Ascending aorta (tissue), 2 donors: ENCODE results near the gene TXNDC16. TPM values are rescaled to one million over a fixed set of nuclear protein-coding genes. Genes with fewer than 3 reads are reported as not detected.

Source experiments
- DNase-seq, 2 donors: peaks; one replicate each; pipeline ENCODE4 v3.0.0-alpha.2; 2019; ENCODE audit warnings: low spot score in 2 of 2
- H3K27ac ChIP-seq, 2 donors: fragments of 200-600 bp; sonication (generic); one replicate each; pipeline ENCODE4 v1.5.1; 2016 to 2017; ENCODE audit warnings: mild to moderate bottlenecking in 1 of 2
- H3K27me3 ChIP-seq: fragments of 200-600 bp; sonication (generic); one replicate; pipeline ENCODE4 v1.5.1; 2017
- H3K36me3 ChIP-seq, 2 donors: fragments of 200-600 bp; sonication (generic); one replicate each; pipeline ENCODE4 v1.5.1; 2016
- H3K4me1 ChIP-seq, 2 donors: fragments of 200-600 bp; sonication (generic); one replicate each; pipeline ENCODE4 v1.5.1; 2016 to 2017; ENCODE audit warnings: mild to moderate bottlenecking in 1 of 2
- H3K4me3 ChIP-seq, 2 donors: fragments of 200-600 bp; sonication (generic); one replicate each; pipeline ENCODE4 v1.5.1; 2016 to 2017; ENCODE audit warnings: mild to moderate bottlenecking in 1 of 2
- H3K9me3 ChIP-seq, 2 donors: fragments of 200-600 bp; sonication (generic); one replicate each; pipeline ENCODE4 v1.5.1; 2016
- intact Hi-C: fragments of 100-400 bp; cut with DNase I; formaldehyde crosslinking; loops from one replicate; pipeline ENCODE4 v1.15.1; 2023
- total RNA-seq: library from RNA; depleted of rRNA; stranded (reverse); fragments of >200 nt; gene quantifications from one replicate; pipeline ENCODE4 v1.1.0, GENCODE V29; 2016
- TF ChIP-seq, protein P1 (sequence below), 3 experiments: fragments of 200-600 bp in 2 of 3; fragments of 450-650 bp in 1 of 3; sonication (generic) in 2 of 3; IDR thresholded peaks; one replicate each; pipeline ENCODE4 v1.5.1; 2016 to 2019; ENCODE audit warnings: antibody characterized with exemption in 3 of 3, mild to moderate bottlenecking in 1 of 3, moderate library complexity in 1 of 3

The TXNDC16 gene
- total RNA-seq, 1 donor from 2014 or later: 1.8 TPM

DNA sequence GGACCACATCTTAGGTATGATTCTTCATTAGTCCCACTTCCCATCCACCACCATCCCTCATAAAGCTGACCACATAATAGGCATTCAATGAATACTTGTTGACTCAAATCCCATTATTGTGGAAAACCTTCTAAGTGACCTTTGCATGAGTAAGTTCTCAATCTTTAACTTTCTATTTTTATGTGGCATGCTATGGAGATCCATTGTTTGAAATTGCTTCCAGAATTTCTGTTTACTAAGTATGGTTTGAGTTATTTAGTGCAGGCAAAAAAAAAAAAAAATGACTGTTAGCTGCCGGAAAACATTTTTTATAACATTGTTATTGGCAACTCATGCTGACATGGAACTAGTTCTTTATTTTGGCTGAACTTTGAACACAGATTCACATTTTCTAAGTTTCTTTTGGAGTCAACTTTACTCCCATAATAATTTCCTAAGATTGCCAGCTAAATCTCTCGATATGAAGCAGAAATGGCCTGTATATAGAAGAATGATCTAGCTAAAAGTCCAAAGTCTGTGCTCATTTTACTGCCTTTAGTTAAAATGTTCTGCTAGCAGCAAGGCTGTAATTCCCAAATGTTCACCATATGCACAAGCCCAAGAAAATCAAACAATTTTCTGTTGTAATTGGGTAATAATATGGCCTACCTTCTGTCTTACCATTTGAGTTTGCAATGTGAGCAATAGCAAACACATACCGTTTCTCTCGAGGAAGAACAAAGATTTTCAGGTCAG, 160.3 kb downstream of the TXNDC16 start:
- no peaks in the 10 kb centered on the region for H3K27me3 ChIP-seq
- H3K4me1 ChIP-seq: no peaks in the 10 kb centered on the region
- no peak for DNase-seq
- H3K36me3 ChIP-seq: no peaks in the 10 kb centered on the region
- H3K4me3 ChIP-seq: no peak overlapping the region
- no peak overlapping the region for H3K27ac ChIP-seq
- TF ChIP-seq, protein P1, sequence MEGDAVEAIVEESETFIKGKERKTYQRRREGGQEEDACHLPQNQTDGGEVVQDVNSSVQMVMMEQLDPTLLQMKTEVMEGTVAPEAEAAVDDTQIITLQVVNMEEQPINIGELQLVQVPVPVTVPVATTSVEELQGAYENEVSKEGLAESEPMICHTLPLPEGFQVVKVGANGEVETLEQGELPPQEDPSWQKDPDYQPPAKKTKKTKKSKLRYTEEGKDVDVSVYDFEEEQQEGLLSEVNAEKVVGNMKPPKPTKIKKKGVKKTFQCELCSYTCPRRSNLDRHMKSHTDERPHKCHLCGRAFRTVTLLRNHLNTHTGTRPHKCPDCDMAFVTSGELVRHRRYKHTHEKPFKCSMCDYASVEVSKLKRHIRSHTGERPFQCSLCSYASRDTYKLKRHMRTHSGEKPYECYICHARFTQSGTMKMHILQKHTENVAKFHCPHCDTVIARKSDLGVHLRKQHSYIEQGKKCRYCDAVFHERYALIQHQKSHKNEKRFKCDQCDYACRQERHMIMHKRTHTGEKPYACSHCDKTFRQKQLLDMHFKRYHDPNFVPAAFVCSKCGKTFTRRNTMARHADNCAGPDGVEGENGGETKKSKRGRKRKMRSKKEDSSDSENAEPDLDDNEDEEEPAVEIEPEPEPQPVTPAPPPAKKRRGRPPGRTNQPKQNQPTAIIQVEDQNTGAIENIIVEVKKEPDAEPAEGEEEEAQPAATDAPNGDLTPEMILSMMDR (IDR thresholded peaks at IDR 0.05): no peak
- intact Hi-C loops: no loop called here
- H3K9me3 ChIP-seq: no peaks in the 10 kb centered on the region

Other genes starting within 250 kb of the TXNDC16 start
- 1.9 TPM for gene PTGER2, start 238.2 kb downstream of the TXNDC16 start, total RNA-seq
- not detected for gene GPR137C, start 331 bp upstream of the TXNDC16 start, total RNA-seq
- gene ERO1A, start 143.1 kb upstream of the TXNDC16 start, total RNA-seq: 25.9 TPM
- 19.3 TPM for gene PSMC6, start 154.7 kb upstream of the TXNDC16 start, total RNA-seq
- 5.2 TPM for gene STYX, start 177.7 kb upstream of the TXNDC16 start, total RNA-seq
- 39.9 TPM for gene GNPNAT1, start 239.1 kb upstream of the TXNDC16 start, total RNA-seq